BLaER1 treated with 17β-estradiol and CSF1 and Interleukin-3, amounts not matched to agents 10 nM and 100 nM (cell line): ENCODE results near the gene MRPL20.
A peak's percentile ranks its signal among the peaks of the same experiment; 100 is the strongest.

Source experiments
- H3K27ac ChIP-seq, 11 experiments: shearing (Covaris generic); formaldehyde crosslinking; 2 replicates each; pipeline ENCODE4 v1.8.1; 2022
- H3K27me3 ChIP-seq, 11 experiments: shearing (Covaris generic); formaldehyde crosslinking; 2 replicates each; pipeline ENCODE4 v1.8.1; 2022
- H3K36me3 ChIP-seq, 11 experiments: shearing (Covaris generic); formaldehyde crosslinking; 2 replicates each; pipeline ENCODE4 v1.8.1; 2022
- H3K4me1 ChIP-seq, 10 experiments: shearing (Covaris generic); formaldehyde crosslinking; 2 replicates each; pipeline ENCODE4 v1.8.1; 2022
- H3K4me2 ChIP-seq, 11 experiments: shearing (Covaris generic); formaldehyde crosslinking; 2 replicates each; pipeline ENCODE4 v1.8.1; 2022
- H3K4me3 ChIP-seq, 10 experiments: shearing (Covaris generic); formaldehyde crosslinking; 2 replicates each; pipeline ENCODE4 v1.8.1; 2022
- H3K9ac ChIP-seq, 11 experiments: shearing (Covaris generic); formaldehyde crosslinking; 2 replicates each; pipeline ENCODE4 v1.8.1; 2022
- H3K9me3 ChIP-seq, 11 experiments: shearing (Covaris generic); formaldehyde crosslinking; replicated peaks in 1 of 11; 2 replicates each; pipeline ENCODE4 v1.8.1; 2022
- H4K20me1 ChIP-seq, 11 experiments: shearing (Covaris generic); formaldehyde crosslinking; 2 replicates each; pipeline ENCODE4 v1.8.1; 2022
- Cebpa-rat ChIP-seq, 11 experiments: shearing (Covaris generic); IDR thresholded peaks; 2 replicates each; pipeline ENCODE4 v1.8.1; 2022

MRPL20 gene

GRCh38 chr1:1377540-1378205 lies 29.4 kb downstream of the MRPL20 start:
- peaks cover 0 to 48% (median 40%) of the 10 kb centered on the region in 11 experiments; a peak in 18 of 22 replicates for H4K20me1 ChIP-seq
- TF ChIP-seq Cebpa-rat (IDR thresholded peaks at IDR 0.05): no peak

GRCh38 chr1:1376551-1377226 lies 30.4 kb downstream of the MRPL20 start:
- H4K20me1 ChIP-seq: peaks cover 2 to 48% (median 41%) of the 10 kb centered on the region in 11 experiments; a peak in 21 of 22 replicates
- TF ChIP-seq Cebpa-rat (IDR thresholded peaks at IDR 0.05): no peak
- H3K9me3 ChIP-seq: no peaks in the 10 kb centered on the region
- H3K27ac ChIP-seq: peak overlapping the region in 9 of 11 experiments; percentile 89 to 98 (median 97); a peak in 11 of 22 replicates
- no peaks in the 10 kb centered on the region for H3K27me3 ChIP-seq
- H3K9ac ChIP-seq: peak overlapping the region in 7 of 11 experiments; percentile 91 to 99 (median 99); a peak in 5 of 22 replicates
- peaks cover 24 to 52% (median 38%) of the 10 kb centered on the region in 11 experiments for H3K36me3 ChIP-seq
- H3K4me2 ChIP-seq: peak overlapping the region in 10 of 11 experiments; percentile 66 to 98 (median 86); a peak in 18 of 22 replicates
- H3K4me1 ChIP-seq: peaks cover 31 to 37% (median 35%) of the 10 kb centered on the region in 10 experiments
- peak overlapping the region in 2 of 10 experiments; percentile 94 to 98; a peak in 3 of 20 replicates for H3K4me3 ChIP-seq

More at GRCh38 chr1:1377540-1378205, 29.4 kb downstream of the MRPL20 start:
- no peaks in the 10 kb centered on the region for H3K9me3 ChIP-seq
- H3K4me3 ChIP-seq: no peak overlapping the region
- H3K36me3 ChIP-seq: peaks cover 32 to 57% (median 47%) of the 10 kb centered on the region in 11 experiments
- H3K27me3 ChIP-seq: no peaks in the 10 kb centered on the region
- H3K4me1 ChIP-seq: peaks cover 21 to 27% (median 25%) of the 10 kb centered on the region in 10 experiments
- H3K9ac ChIP-seq: 0 out of 22 replicates have a peak overlapping the region, but pooled peaks of 1 of the 11 experiments have one; percentile 6
- no peak overlapping the region for H3K27ac ChIP-seq
- no peak overlapping the region for H3K4me2 ChIP-seq

DNA sequence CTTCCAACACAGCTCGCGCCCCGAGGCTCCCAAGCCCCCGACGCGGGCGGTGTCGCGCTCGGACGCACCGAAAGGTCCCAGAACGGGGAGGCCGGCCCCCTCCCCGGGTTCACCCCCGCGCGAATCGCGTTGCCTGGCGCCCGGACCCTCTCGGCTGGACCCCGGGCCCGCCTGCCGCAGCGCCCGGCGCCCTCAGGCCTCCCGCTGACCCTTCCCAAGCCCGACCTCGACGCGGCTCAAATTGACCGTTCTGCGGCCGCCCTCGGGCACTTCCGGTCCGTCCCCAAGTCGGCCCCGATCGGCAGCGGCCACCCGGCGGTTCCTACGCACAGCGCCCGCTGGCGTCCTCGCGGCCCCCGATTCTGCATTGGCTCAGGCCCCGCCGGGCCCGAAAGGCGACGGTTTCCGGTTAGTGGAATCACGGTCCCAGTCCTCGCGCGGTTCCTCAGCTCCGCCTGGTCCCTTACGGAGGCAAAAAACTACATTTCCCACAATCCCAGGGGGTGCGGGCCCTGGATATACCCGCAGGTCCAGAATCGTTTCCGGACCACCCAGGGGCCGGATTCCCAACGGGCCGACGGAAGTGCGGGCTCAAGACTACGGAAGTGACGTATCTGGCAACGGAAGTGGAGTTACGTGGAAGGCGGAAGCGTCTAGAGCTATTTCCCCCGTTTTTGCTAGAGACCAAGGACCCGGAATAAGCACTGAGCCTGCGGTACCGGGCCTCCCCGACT lies 32.0 kb downstream of the MRPL20 start, which contains the start of gene AURKAIP1:
TSS of gene AURKAIP1 (minus strand) at position 279 of the 734 bp plus-strand sequence. CDS start 451 bp downstream, outside the sequence.
- Histone ChIP-seq H3K36me3 (peaks cover 8 to 36% (median 22%) of the 10 kb centered on the region in 11 experiments), H3K4me2 (peak within 1 kb of the TSS; percentile 95 to 100 (median 100)), H3K27me3 (no peaks in the 10 kb centered on the region), H3K4me3 (peak within 1 kb of the TSS; percentile 80 to 100 (median 96)), H3K9me3 (no peaks in the 10 kb centered on the region), H4K20me1 (peaks cover 4 to 46% (median 41%) of the 10 kb centered on the region in 11 experiments; a peak in 21 of 22 replicates), H3K4me1 (peaks cover 46 to 53% (median 51%) of the 10 kb centered on the region in 10 experiments), H3K27ac (peak within 1 kb of the TSS; percentile 89 to 98 (median 95)), H3K9ac (peak within 1 kb of the TSS; percentile 91 to 99 (median 98))
- TF ChIP-seq Cebpa-rat (IDR thresholded peaks at IDR 0.05): no peak

GRCh38 chr1:1374589-1374928 lies 32.5 kb downstream of the MRPL20 start:
- H3K9ac ChIP-seq: peak overlapping the region; percentile 91 to 99 (median 98)
- H3K9me3 ChIP-seq: no peaks in the 10 kb centered on the region
- H3K4me2 ChIP-seq: peak overlapping the region; percentile 95 to 100 (median 100)
- H3K27ac ChIP-seq: peak overlapping the region; percentile 89 to 98 (median 95)
- TF ChIP-seq Cebpa-rat (IDR thresholded peaks at IDR 0.05): no peak
- peaks cover 8 to 34% (median 20%) of the 10 kb centered on the region in 11 experiments for H3K36me3 ChIP-seq
- no peaks in the 10 kb centered on the region for H3K27me3 ChIP-seq
- H4K20me1 ChIP-seq: peaks cover 4 to 45% (median 41%) of the 10 kb centered on the region in 11 experiments; a peak in 21 of 22 replicates
- H3K4me1 ChIP-seq: peaks cover 46 to 57% (median 56%) of the 10 kb centered on the region in 10 experiments
- peak overlapping the region; percentile 80 to 100 (median 96) for H3K4me3 ChIP-seq

DNA sequence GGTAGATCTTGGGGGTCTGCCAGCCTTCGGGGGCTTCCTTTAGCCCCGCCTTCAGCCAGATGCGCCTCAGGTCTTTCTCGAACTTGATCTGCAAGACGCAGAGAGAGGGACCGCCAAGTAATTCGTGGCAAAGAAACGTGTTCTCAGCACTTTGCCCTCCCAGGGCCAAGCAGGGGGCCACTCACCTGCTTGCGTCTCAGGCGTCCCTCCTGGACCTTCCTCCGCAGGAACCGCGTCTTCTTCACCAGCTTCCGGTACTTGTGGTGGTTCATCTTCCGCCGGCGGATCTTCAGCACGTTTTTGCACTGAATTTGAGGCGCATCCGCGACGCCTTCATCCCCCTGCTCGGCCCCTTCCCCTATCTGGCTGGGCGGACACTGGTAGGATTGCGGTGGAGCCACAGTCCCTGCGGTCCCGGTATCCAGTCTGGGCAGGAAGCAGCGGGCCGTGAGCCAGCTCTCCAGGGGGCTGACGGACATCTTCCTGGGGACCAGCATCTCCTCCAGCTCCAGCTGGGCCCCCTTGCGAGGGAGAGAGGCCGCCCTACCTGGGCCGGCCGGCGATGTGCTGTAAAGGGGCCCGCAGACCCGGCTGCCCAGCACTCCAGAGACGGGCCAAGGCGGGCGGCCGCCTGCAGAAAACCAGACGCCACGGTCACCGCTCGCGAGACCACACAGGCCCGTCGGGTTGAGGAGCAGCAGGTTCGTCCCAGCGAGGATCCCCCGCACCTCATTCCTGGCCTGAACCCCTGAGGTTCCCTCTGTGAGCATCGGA lies 33.1 kb downstream of the MRPL20 start:
- peak overlapping the region; percentile 95 to 100 (median 100) for H3K4me2 ChIP-seq
- H4K20me1 ChIP-seq: peaks cover 4 to 45% (median 41%) of the 10 kb centered on the region in 11 experiments; a peak in 21 of 22 replicates
- H3K27me3 ChIP-seq: no peaks in the 10 kb centered on the region
- H3K36me3 ChIP-seq: peaks cover 8 to 34% (median 20%) of the 10 kb centered on the region in 11 experiments
- H3K4me3 ChIP-seq: peak overlapping the region; percentile 80 to 100 (median 96)
- peak overlapping the region; percentile 91 to 99 (median 98) for H3K9ac ChIP-seq
- H3K9me3 ChIP-seq: no peaks in the 10 kb centered on the region
- no peak for TF ChIP-seq Cebpa-rat (IDR thresholded peaks at IDR 0.05)
- H3K4me1 ChIP-seq: peaks cover 46 to 62% (median 59%) of the 10 kb centered on the region in 10 experiments
- H3K27ac ChIP-seq: peak overlapping the region; percentile 89 to 98 (median 95)

DNA sequence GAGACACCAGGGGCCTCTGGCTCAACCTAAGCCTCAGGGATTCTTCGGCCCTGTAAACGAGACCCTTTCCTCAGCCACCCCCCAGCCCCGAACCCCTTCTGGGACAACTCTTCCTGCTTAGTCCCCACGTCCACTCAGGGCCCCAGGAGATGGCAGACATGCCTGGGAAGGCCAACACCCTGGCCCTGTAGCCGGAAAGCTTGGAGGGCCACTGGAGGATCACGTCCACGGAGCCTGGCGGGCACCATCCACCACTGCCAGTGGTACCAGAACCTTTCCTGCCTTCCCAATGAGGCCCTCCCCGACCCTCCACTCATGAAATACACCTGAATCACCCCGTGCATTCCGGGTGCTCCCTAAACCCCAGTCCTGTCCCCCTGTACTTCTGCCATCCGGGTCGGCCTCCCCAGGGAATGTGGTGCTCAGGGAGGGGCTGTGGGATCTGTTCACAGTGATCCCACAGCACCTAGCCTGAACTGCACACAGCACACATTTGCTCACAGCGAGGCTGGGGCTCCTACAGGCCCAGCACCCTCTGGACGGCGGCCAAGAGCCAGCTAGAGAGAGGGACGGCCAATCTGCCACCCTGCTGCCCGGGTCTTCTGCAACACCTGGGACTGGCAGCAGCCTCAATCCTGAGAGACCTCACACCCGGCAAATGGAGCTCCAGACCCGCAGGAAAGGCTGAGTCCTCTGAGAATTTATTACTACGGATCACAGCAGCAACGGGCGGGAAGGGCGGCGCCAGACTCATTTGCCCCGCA lies 33.9 kb downstream of the MRPL20 start:
- no peaks in the 10 kb centered on the region for H3K27me3 ChIP-seq
- H3K9me3 ChIP-seq: no peaks in the 10 kb centered on the region
- peak overlapping the region; percentile 91 to 99 (median 98) for H3K9ac ChIP-seq
- peak overlapping the region; percentile 80 to 100 (median 96); a peak in 19 of 20 replicates for H3K4me3 ChIP-seq
- TF ChIP-seq Cebpa-rat (IDR thresholded peaks at IDR 0.05): no peak
- peak overlapping the region in 6 of 11 experiments; percentile 80 to 97 (median 94); a peak in 9 of 22 replicates for H3K27ac ChIP-seq
- peaks cover 8 to 34% (median 20%) of the 10 kb centered on the region in 11 experiments for H3K36me3 ChIP-seq
- peaks cover 4 to 45% (median 41%) of the 10 kb centered on the region in 11 experiments; a peak in 21 of 22 replicates for H4K20me1 ChIP-seq
- peak overlapping the region; percentile 95 to 100 (median 100) for H3K4me2 ChIP-seq
- peaks cover 46 to 62% (median 59%) of the 10 kb centered on the region in 10 experiments for H3K4me1 ChIP-seq
